Neural crest cell (in vitro differentiated cells): Measurements from ENCODE around the gene MGME1. TPM values are rescaled to one million over a fixed set of nuclear protein-coding genes. Genes with fewer than 3 reads are reported as not detected.
A peak's percentile ranks its signal among the peaks of the same experiment; 100 is the strongest.

ENCODE experiments used
- DNase-seq: peaks from one replicate; pipeline ENCODE4 v3.0.0; 2021; ENCODE audit warnings: low read depth, mixed read lengths, low spot score
- H3K27ac Mint-ChIP-seq: one replicate; pipeline ENCODE4 v1.8.0; 2021; ENCODE audit warnings: mild to moderate bottlenecking, mixed read lengths; ENCODE audit not compliant: unreplicated experiment
- H3K27me3 Mint-ChIP-seq: 2 replicates; pipeline ENCODE4 v1.8.0; 2021; ENCODE audit warnings: low read depth, mild to moderate bottlenecking, mixed read lengths
- H3K36me3 Mint-ChIP-seq: 2 replicates; pipeline ENCODE4 v1.8.0; 2021; ENCODE audit warnings: low read depth, mild to moderate bottlenecking, mixed read lengths
- H3K4me1 Mint-ChIP-seq: 2 replicates; pipeline ENCODE4 v1.8.0; 2021; ENCODE audit warnings: mixed read lengths
- H3K4me3 Mint-ChIP-seq: one replicate; pipeline ENCODE4 v1.8.0; 2021; ENCODE audit warnings: mild to moderate bottlenecking, mixed read lengths
- H3K9me3 Mint-ChIP-seq: 2 replicates; pipeline ENCODE4 v1.8.0; 2021; ENCODE audit warnings: mixed read lengths
- CTCF ChIP-seq: fragments of 200-600 bp; sonication (generic); conservative IDR thresholded peaks from 2 replicates; pipeline ENCODE4 v1.5.0; 2021; ENCODE audit warnings: antibody characterized with exemption, mild to moderate bottlenecking
- total RNA-seq: library from RNA; stranded (reverse); gene quantifications from 2 replicates; pipeline ENCODE4 v1.2.1, GENCODE V29; 2021

Gene MGME1
- total RNA-seq, 1 donor from 2014 or later, result 35.2 TPM

GRCh38 chr20:17961587-17961940, 7.3 kb upstream of the MGME1 start:
- H3K4me3 Mint-ChIP-seq, result peak overlapping the region; percentile 68
- no peak for TF ChIP-seq CTCF
- H3K9me3 Mint-ChIP-seq, result no peaks in the 10 kb centered on the region
- no peak for DNase-seq
- no peaks in the 10 kb centered on the region for H3K27me3 Mint-ChIP-seq
- peaks cover 77% of the 10 kb centered on the region for H3K4me1 Mint-ChIP-seq
- H3K27ac Mint-ChIP-seq, result no peak overlapping the region
- peaks cover 9% of the 10 kb centered on the region for H3K36me3 Mint-ChIP-seq

GRCh38 chr20:17963114-17963897, 5.5 kb upstream of the MGME1 start:
- Mint-ChIP-seq H3K9me3 (no peaks in the 10 kb centered on the region), H3K27me3 (no peaks in the 10 kb centered on the region), H3K27ac (peak overlapping the region; percentile 30), H3K4me3 (peak overlapping the region; percentile 99), H3K4me1 (peaks cover 80% of the 10 kb centered on the region), H3K36me3 (peaks cover 17% of the 10 kb centered on the region)
- DNase-seq, result no peak
- TF ChIP-seq CTCF, result no peak

- no peak for TF ChIP-seq CTCF
- Mint-ChIP-seq H3K36me3 (peaks cover 17% of the 10 kb centered on the region), H3K4me1 (peaks cover 75% of the 10 kb centered on the region), H3K27me3 (peaks cover 3% of the 10 kb centered on the region), H3K27ac (no peak overlapping the region), H3K9me3 (no peaks in the 10 kb centered on the region), H3K4me3 (peak overlapping the region; percentile 99)
- DNase-seq, result no peak
Observed at GRCh38 chr20:17964073-17964472, 4.7 kb upstream of the MGME1 start.

GRCh38 chr20:17964632-17965031, 4.2 kb upstream of the MGME1 start:
- DNase-seq, result no peak
- Mint-ChIP-seq H3K9me3 (no peaks in the 10 kb centered on the region), H3K27ac (no peak overlapping the region), H3K4me3 (peak overlapping the region; percentile 99), H3K4me1 (peaks cover 71% of the 10 kb centered on the region), H3K36me3 (peaks cover 17% of the 10 kb centered on the region), H3K27me3 (peaks cover 3% of the 10 kb centered on the region)
- TF ChIP-seq CTCF, result no peak

- Mint-ChIP-seq H3K4me1 (peaks cover 72% of the 10 kb centered on the region), H3K9me3 (no peaks in the 10 kb centered on the region), H3K27me3 (peaks cover 3% of the 10 kb centered on the region), H3K4me3 (peak overlapping the region; percentile 99), H3K27ac (no peak overlapping the region), H3K36me3 (peaks cover 17% of the 10 kb centered on the region)
- no peak for TF ChIP-seq CTCF
- DNase-seq, result no peak
Observed at GRCh38 chr20:17965042-17965697, 3.6 kb upstream of the MGME1 start.
